SK-N-SH treated with all-trans-retinoic acid at 6 μM for 48 hours (cell line): ENCODE results near the gene RRP1.

ENCODE experiments used
- ATAC-seq: fragments of 200-7000 bp; cut with Tn5 transposase; 3 replicates; pipeline ENCODE4 v1.9.1; 2020; ENCODE audit warnings: mild to moderate bottlenecking, moderate library complexity
- ARNTL ChIP-seq: fragments of 450-650 bp; formaldehyde crosslinking; IDR thresholded peaks from 2 replicates; pipeline ENCODE4 v1.5.0; 2020; ENCODE audit warnings: low read depth, mild to moderate bottlenecking, moderate library complexity, borderline replicate concordance
- BACH2 ChIP-seq: fragments of 250-450 bp; sonication (Bioruptor Pico); IDR thresholded peaks from 2 replicates; pipeline ENCODE4 v1.9.0; 2021; ENCODE audit warnings: mild to moderate bottlenecking, borderline replicate concordance
- CREB5 ChIP-seq: fragments of 250-450 bp; sonication (Bioruptor Pico); IDR thresholded peaks from 2 replicates; pipeline ENCODE4 v1.5.1; 2020; ENCODE audit warnings: low read depth, mild to moderate bottlenecking, moderate library complexity
- ESRRG ChIP-seq: fragments of 250-450 bp; sonication (Bioruptor Pico); IDR thresholded peaks from 2 replicates; pipeline ENCODE4 v1.6.1; 2021; ENCODE audit warnings: mild to moderate bottlenecking
- GLIS3 ChIP-seq: fragments of 250-450 bp; sonication (Bioruptor Pico); IDR thresholded peaks from 2 replicates; pipeline ENCODE4 v1.5.0; 2020; ENCODE audit warnings: mild to moderate bottlenecking, moderate library complexity
- ISL1 ChIP-seq: fragments of 250-450 bp; sonication (Bioruptor Pico); IDR thresholded peaks from 2 replicates; pipeline ENCODE4 v2.1.2; 2022; ENCODE audit warnings: mild to moderate bottlenecking, moderate library complexity
- OSR1 ChIP-seq: fragments of 250-450 bp; sonication (Bioruptor Pico); IDR thresholded peaks from 2 replicates; pipeline ENCODE4 v1.8.0; 2022; ENCODE audit warnings: moderate library complexity, mild to moderate bottlenecking, inconsistent platforms
- POU6F1 ChIP-seq: fragments of 250-450 bp; sonication (Bioruptor Pico); IDR thresholded peaks from 2 replicates; pipeline ENCODE4 v1.8.0; 2021; ENCODE audit warnings: low read depth, mild to moderate bottlenecking, moderate library complexity, borderline replicate concordance
- PPARA ChIP-seq: fragments of 250-450 bp; sonication (Bioruptor Pico); IDR thresholded peaks from 2 replicates; pipeline ENCODE4 v1.5.0; 2020; ENCODE audit warnings: mild to moderate bottlenecking, borderline replicate concordance
- RARB ChIP-seq: fragments of 250-450 bp; sonication (Bioruptor Pico); IDR thresholded peaks from 2 replicates; pipeline ENCODE4 v1.8.0; 2021; ENCODE audit warnings: mild to moderate bottlenecking, moderate library complexity
- SNAI2 ChIP-seq: fragments of 250-450 bp; sonication (Bioruptor Pico); IDR thresholded peaks from 2 replicates; pipeline ENCODE4 v1.5.0; 2020; ENCODE audit warnings: mild to moderate bottlenecking, moderate library complexity
- TCF4 ChIP-seq: fragments of 250-450 bp; sonication (Bioruptor Pico); IDR thresholded peaks from 2 replicates; pipeline ENCODE4 v1.8.0; 2021; ENCODE audit warnings: mild to moderate bottlenecking, moderate library complexity, borderline replicate concordance
- TOX ChIP-seq: fragments of 250-450 bp; sonication (Bioruptor Pico); IDR thresholded peaks from 2 replicates; pipeline ENCODE4 v1.8.0; 2021; ENCODE audit warnings: mild to moderate bottlenecking, moderate library complexity, borderline replicate concordance
- TSHZ2 ChIP-seq: fragments of 250-450 bp; sonication (Bioruptor Pico); IDR thresholded peaks from 2 replicates; pipeline ENCODE4 v1.5.0; 2020; ENCODE audit warnings: mild to moderate bottlenecking, moderate library complexity
- ZC3H10 ChIP-seq: fragments of 250-450 bp; sonication (Bioruptor Pico); IDR thresholded peaks from 2 replicates; pipeline ENCODE4 v1.5.1; 2021; ENCODE audit warnings: mild to moderate bottlenecking, moderate library complexity
- ZFP3 ChIP-seq: fragments of 250-450 bp; sonication (Bioruptor Pico); IDR thresholded peaks from 2 replicates; pipeline ENCODE4 v1.5.0; 2020; ENCODE audit warnings: mild to moderate bottlenecking, moderate library complexity
- ZFP30 ChIP-seq: fragments of 450-650 bp; formaldehyde crosslinking; IDR thresholded peaks from 2 replicates; pipeline ENCODE4 v1.5.0; 2022; ENCODE audit warnings: mild to moderate bottlenecking, moderate library complexity
- ZNF565 ChIP-seq: fragments of 450-650 bp; formaldehyde crosslinking; conservative IDR thresholded peaks from 2 replicates; pipeline ENCODE4 v1.5.0; 2020; ENCODE audit warnings: low read depth, mild to moderate bottlenecking, moderate library complexity
- ZNF70 ChIP-seq: fragments of 450-650 bp; formaldehyde crosslinking; IDR thresholded peaks from 2 replicates; pipeline ENCODE4 v1.5.0; 2020; ENCODE audit warnings: mild to moderate bottlenecking, moderate library complexity
- ZNF8 ChIP-seq: fragments of 450-650 bp; formaldehyde crosslinking; IDR thresholded peaks from 2 replicates; pipeline ENCODE4 v1.5.0; 2020; ENCODE audit warnings: mild to moderate bottlenecking, moderate library complexity
- TF ChIP-seq, protein P1 (sequence below): fragments of 250-450 bp; sonication (Bioruptor Pico); IDR thresholded peaks from 2 replicates; pipeline ENCODE4 v1.8.0; 2020; ENCODE audit warnings: mild to moderate bottlenecking, moderate library complexity, borderline replicate concordance

The RRP1 gene

GRCh38 chr21:43812957-43813655 is 23.7 kb downstream of the RRP1 start (continued):
- no peak for TF ChIP-seq ZNF8 (CRISPR knock-in tag)
- no peak for TF ChIP-seq ARNTL (CRISPR knock-in tag)
- no peak for TF ChIP-seq PPARA (CRISPR knock-in tag)
- no peak for TF ChIP-seq ZFP30 (CRISPR knock-in tag)
- TF ChIP-seq CREB5 (CRISPR knock-in tag) = no peak

DNA sequence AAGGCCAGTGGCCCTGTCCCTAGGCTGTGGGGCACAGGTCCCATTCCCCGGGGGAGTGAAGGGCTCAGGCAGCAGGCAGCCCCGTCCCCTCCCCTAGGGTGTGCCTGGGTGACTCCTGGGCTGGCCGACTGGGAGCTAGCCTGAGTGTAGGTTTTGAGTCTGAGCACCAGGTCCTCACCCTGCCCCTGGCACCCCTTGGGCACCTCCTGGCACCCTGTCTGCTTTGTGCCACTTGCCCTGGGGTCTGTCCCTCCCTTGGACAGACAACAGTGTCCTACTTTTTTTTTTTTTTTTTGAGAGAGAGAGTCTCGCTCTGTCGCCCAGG is 24.2 kb downstream of the RRP1 start:
- no peak for TF ChIP-seq PPARA (CRISPR knock-in tag)
- TF ChIP-seq, protein P1, sequence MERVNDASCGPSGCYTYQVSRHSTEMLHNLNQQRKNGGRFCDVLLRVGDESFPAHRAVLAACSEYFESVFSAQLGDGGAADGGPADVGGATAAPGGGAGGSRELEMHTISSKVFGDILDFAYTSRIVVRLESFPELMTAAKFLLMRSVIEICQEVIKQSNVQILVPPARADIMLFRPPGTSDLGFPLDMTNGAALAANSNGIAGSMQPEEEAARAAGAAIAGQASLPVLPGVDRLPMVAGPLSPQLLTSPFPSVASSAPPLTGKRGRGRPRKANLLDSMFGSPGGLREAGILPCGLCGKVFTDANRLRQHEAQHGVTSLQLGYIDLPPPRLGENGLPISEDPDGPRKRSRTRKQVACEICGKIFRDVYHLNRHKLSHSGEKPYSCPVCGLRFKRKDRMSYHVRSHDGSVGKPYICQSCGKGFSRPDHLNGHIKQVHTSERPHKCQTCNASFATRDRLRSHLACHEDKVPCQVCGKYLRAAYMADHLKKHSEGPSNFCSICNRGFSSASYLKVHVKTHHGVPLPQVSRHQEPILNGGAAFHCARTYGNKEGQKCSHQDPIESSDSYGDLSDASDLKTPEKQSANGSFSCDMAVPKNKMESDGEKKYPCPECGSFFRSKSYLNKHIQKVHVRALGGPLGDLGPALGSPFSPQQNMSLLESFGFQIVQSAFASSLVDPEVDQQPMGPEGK (CRISPR knock-in tag) = no peak
- no peak for TF ChIP-seq ISL1 (CRISPR knock-in tag)
- no peak for TF ChIP-seq ZNF565 (CRISPR knock-in tag)
- no peak for TF ChIP-seq TCF4 (CRISPR knock-in tag)
- no peak for TF ChIP-seq ZC3H10 (CRISPR knock-in tag)
- no peak for TF ChIP-seq TOX (CRISPR knock-in tag)
- no peak for TF ChIP-seq ARNTL (CRISPR knock-in tag)
- no peak for TF ChIP-seq TSHZ2 (CRISPR knock-in tag)
- no peak for TF ChIP-seq OSR1
- TF ChIP-seq ZFP3 = no peak
- TF ChIP-seq RARB (CRISPR knock-in tag) = no peak
- TF ChIP-seq CREB5 (CRISPR knock-in tag) = no peak
- TF ChIP-seq ESRRG = no peak
- no peak for TF ChIP-seq ZNF8 (CRISPR knock-in tag)
- no peak for TF ChIP-seq SNAI2
- TF ChIP-seq BACH2 (CRISPR knock-in tag) = no peak
- no peak for TF ChIP-seq ZNF70 (CRISPR knock-in tag)
- no peak for ATAC-seq

DNA sequence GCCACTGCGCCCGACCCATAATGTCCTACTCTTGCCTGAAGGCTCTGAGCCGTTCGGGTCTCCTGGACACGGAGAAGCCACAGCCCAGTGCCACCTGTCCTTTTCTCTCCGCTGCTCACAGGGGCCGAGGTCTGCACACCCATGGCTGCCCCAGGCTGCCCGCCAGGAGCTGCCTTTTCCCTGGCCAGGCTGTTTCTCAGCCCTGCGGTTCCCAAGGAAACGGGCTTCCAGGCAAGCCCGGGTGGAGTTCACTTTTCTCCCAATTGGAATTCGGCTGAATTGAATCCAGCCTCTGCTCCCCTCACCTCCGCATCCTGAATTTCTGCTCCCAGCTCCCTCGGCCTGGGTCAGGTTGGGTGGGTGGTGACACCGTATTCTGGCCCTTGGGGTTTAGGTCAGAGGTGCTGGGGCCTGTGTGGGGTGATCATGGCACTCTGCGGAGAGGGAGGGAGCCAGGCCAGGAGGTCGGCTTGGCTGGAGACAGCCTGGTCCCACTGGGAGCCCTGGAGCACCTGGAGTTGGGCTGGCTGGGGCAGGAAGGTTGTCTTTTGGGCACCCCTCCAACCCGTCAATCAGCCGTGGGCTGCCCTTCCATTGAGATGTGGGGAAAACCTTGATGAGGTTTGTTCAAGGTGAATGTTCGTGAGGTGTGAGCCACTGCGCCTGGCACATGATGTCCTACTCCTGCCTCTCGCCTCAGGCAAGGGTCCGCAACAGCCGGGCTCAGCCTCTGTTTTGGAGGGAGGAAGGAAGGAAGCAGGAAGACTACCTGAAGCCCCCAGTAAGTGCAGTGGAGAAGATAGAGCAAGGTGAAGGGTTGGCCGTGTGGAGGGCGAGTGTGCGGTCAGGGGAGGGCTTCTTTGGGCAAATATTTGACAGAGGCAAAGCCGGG is 25.1 kb downstream of the RRP1 start:
- TF ChIP-seq POU6F1 (CRISPR knock-in tag) (no peak), TSHZ2 (CRISPR knock-in tag) (no peak), TCF4 (CRISPR knock-in tag) (no peak), ESRRG (no peak), ZFP3 (no peak), GLIS3 (no peak), SNAI2 (no peak)
- ATAC-seq = no peak
